GM21825 (cell line): ENCODE measurements around the gene TAL2.

Source experiments
- ATAC-seq: cut with Tn5 transposase; IDR thresholded peaks from one replicate; pipeline ENCODE4 v1.9.1; 2021; ENCODE audit warnings: mild to moderate bottlenecking, moderate library complexity; ENCODE audit not compliant: unreplicated experiment

TAL2 gene

GRCh38 chr9:105662184-105663104, at the start of gene TAL2:
Gene TAL2 (plus strand): TSS chr9:105662457. CDS start chr9:105662497, 40 bp downstream.
- ATAC-seq, result peak; percentile 77

GRCh38 chr9:105621001-105621400, 41.3 kb upstream of the TAL2 start:
- ATAC-seq, result no peak

GRCh38 chr9:105625088-105625487, 37.2 kb upstream of the TAL2 start:
- ATAC-seq, result no peak

GRCh38 chr9:105632807-105633206, 29.4 kb upstream of the TAL2 start:
- no peak for ATAC-seq

GRCh38 chr9:105633411-105633810, 28.8 kb upstream of the TAL2 start:
- no peak for ATAC-seq

GRCh38 chr9:105636331-105636730, 25.9 kb upstream of the TAL2 start:
- no peak for ATAC-seq

- no peak for ATAC-seq
Observed at GRCh38 chr9:105637787-105638395, 24.4 kb upstream of the TAL2 start.

- ATAC-seq, result no peak
Observed at GRCh38 chr9:105639936-105640335, 22.3 kb upstream of the TAL2 start.

GRCh38 chr9:105643795-105644194, 18.5 kb upstream of the TAL2 start:
- no peak for ATAC-seq

GRCh38 chr9:105646879-105647594, 15.2 kb upstream of the TAL2 start:
- no peak for ATAC-seq

GRCh38 chr9:105647595-105648349, 14.5 kb upstream of the TAL2 start:
- ATAC-seq, result no peak

GRCh38 chr9:105651806-105652205, 10.5 kb upstream of the TAL2 start:
- ATAC-seq, result no peak

GRCh38 chr9:105656131-105656921, 5.9 kb upstream of the TAL2 start:
- ATAC-seq, result peak; percentile 75

GRCh38 chr9:105658351-105658750, 3.9 kb upstream of the TAL2 start:
- ATAC-seq, result no peak

- ATAC-seq, result no peak
Observed at GRCh38 chr9:105661011-105661410, 1.2 kb upstream of the TAL2 start.

- ATAC-seq, result no peak
Observed at GRCh38 chr9:105663914-105664313, 1.7 kb downstream of the TAL2 start.

- ATAC-seq, result no peak
Observed at GRCh38 chr9:105667867-105668266, 5.6 kb downstream of the TAL2 start.

- ATAC-seq, result no peak
Observed at GRCh38 chr9:105670315-105670714, 8.1 kb downstream of the TAL2 start.

GRCh38 chr9:105670775-105671174, 8.5 kb downstream of the TAL2 start:
- no peak for ATAC-seq

- no peak for ATAC-seq
Observed at GRCh38 chr9:105672711-105673234, 10.5 kb downstream of the TAL2 start.
